PFSK-1 (cell line): ENCODE data around the gene ZBTB39.

Experiments used
- FOXP2 ChIP-seq: optimal IDR thresholded peaks from 2 replicates; pipeline ENCODE3; 2011; ENCODE audit warnings: borderline replicate concordance, control low read depth, inconsistent platforms; ENCODE audit not compliant: insufficient read depth; ENCODE audit errors: extremely low read length, extremely low read depth
- POLR2AphosphoS5 ChIP-seq: IDR thresholded peaks from 2 replicates; pipeline ENCODE4 v1.6.1; 2012; ENCODE audit warnings: low read depth, mild to moderate bottlenecking, control low read depth, low read length, moderate library complexity
- SIN3A ChIP-seq: IDR thresholded peaks from 2 replicates; pipeline ENCODE4 v1.6.1; 2012; ENCODE audit warnings: mild to moderate bottlenecking, low read length, moderate library complexity, borderline replicate concordance; ENCODE audit not compliant: insufficient read depth
- TAF1 ChIP-seq: IDR thresholded peaks from 2 replicates; pipeline ENCODE4 v1.6.1; 2012; ENCODE audit warnings: low read length, control low read depth, borderline replicate concordance; ENCODE audit not compliant: insufficient read depth
- TF ChIP-seq, protein P1 (sequence below), 2 experiments: IDR thresholded peaks; 2 replicates each; pipeline versions ENCODE4 v1.6.1 to v1.8.0; 2011 to 2012; ENCODE audit warnings: low read depth in 2 of 2, low read length in 2 of 2, control low read depth in 1 of 2, inconsistent platforms in 1 of 2, mild to moderate bottlenecking in 1 of 2, moderate library complexity in 1 of 2; ENCODE audit not compliant: insufficient read depth in 1 of 2

Gene ZBTB39

DNA sequence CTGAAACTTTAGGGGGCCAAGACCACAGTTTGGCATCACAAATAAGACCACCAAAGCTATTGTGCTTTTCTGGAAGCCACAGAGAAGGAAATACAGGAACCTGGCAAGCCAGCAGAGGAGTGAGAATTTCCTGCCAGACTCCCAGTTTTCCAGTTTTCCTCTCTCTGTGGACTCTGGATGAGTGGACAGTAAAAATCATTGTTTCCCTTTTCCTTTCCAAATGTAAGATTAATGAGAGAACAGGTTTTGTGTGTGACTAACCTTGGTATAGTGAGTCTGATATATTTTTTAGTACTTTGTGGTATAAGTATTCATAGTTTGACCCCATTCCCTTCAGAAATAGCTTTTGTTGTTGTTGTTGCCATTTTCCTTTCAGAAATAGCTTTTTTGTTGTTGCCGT is 12.6 kb upstream of the ZBTB39 start:
- TF ChIP-seq TAF1 = no peak
- TF ChIP-seq, protein P1, sequence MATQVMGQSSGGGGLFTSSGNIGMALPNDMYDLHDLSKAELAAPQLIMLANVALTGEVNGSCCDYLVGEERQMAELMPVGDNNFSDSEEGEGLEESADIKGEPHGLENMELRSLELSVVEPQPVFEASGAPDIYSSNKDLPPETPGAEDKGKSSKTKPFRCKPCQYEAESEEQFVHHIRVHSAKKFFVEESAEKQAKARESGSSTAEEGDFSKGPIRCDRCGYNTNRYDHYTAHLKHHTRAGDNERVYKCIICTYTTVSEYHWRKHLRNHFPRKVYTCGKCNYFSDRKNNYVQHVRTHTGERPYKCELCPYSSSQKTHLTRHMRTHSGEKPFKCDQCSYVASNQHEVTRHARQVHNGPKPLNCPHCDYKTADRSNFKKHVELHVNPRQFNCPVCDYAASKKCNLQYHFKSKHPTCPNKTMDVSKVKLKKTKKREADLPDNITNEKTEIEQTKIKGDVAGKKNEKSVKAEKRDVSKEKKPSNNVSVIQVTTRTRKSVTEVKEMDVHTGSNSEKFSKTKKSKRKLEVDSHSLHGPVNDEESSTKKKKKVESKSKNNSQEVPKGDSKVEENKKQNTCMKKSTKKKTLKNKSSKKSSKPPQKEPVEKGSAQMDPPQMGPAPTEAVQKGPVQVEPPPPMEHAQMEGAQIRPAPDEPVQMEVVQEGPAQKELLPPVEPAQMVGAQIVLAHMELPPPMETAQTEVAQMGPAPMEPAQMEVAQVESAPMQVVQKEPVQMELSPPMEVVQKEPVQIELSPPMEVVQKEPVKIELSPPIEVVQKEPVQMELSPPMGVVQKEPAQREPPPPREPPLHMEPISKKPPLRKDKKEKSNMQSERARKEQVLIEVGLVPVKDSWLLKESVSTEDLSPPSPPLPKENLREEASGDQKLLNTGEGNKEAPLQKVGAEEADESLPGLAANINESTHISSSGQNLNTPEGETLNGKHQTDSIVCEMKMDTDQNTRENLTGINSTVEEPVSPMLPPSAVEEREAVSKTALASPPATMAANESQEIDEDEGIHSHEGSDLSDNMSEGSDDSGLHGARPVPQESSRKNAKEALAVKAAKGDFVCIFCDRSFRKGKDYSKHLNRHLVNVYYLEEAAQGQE (IDR thresholded peaks at IDR 0.05; ENCODE audit: insufficient read depth in 1 of 2, low read depth in 2 of 2, low read length in 2 of 2) = no peak
- TF ChIP-seq FOXP2 = no peak
- TF ChIP-seq SIN3A = no peak
- TF ChIP-seq POLR2AphosphoS5 = no peak

DNA sequence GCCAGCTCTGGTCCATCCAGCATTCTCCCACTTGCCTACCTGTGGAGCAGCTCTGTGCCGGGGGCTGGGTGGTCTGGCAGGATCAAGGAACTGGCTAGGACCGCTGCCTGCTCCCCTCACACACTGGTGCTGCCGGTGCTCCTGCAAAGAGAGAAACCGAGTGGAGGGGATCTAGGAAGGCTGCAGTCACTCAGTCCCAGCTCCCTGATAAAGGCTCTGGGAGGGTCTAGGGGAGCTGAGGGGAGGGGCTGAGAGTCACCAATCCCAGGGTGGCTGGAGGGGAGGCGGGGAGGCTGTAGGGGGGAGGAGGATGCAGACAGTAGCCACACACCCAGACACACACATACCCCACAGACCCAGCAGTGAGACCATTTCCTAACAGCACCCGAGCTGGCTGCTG is 10.0 kb upstream of the ZBTB39 start, which contains the start of gene TAC3:
Gene TAC3 (minus strand): TSS at position 182 of the 400 bp plus-strand sequence. CDS start 732 bp downstream, outside the sequence.
- no peak for TF ChIP-seq FOXP2
- TF ChIP-seq TAF1 = no peak
- no peak for TF ChIP-seq SIN3A
- TF ChIP-seq POLR2AphosphoS5 = no peak
- TF ChIP-seq, protein P1 (IDR thresholded peaks at IDR 0.05; ENCODE audit: insufficient read depth in 1 of 2, low read depth in 2 of 2, low read length in 2 of 2) = no peak

DNA sequence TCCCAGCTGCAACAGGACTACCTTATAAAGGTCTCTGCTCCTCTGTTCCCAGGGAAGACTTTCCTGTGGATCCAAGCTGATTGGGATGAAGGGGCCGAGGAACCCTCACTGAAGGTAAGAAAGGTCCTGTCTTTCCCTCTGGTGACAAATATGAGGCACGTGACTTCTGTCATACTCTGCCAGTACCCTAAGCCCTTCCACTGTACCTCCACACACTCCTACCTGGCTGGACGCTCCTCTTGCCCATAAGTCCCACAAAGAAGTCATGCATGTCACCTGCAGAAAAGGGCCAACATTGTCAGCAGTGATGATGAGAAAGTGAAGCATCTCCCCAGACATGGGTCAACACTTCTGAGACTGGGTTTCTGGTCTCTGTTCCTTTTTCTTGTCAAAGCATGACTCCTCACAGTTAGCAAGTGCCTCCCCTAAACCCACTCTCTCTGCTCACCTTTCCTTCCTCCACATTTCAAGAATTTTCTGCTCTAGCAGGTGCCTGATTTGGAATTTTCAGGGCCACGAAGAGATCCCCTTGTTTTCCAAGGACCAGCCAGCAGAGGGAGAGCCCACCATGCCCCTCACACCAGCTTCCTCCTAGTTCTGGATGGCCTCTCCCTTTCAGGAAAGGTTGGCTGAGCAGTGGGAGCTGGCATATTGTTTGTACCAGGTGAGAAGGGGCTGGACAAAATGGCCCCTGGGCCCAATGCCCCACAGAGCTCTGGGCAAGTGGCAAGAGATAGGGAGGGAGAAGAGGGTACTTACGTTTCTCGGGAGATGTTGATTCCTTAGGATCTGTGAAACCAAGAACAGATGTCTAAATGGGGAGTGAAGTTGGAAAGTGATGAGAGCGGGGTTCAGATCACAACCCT is 6.5 kb upstream of the ZBTB39 start:
- no peak for TF ChIP-seq TAF1
- no peak for TF ChIP-seq FOXP2
- no peak for TF ChIP-seq POLR2AphosphoS5
- TF ChIP-seq SIN3A = no peak
- TF ChIP-seq, protein P1 (IDR thresholded peaks at IDR 0.05; ENCODE audit: insufficient read depth in 1 of 2, low read depth in 2 of 2, low read length in 2 of 2) = no peak

DNA sequence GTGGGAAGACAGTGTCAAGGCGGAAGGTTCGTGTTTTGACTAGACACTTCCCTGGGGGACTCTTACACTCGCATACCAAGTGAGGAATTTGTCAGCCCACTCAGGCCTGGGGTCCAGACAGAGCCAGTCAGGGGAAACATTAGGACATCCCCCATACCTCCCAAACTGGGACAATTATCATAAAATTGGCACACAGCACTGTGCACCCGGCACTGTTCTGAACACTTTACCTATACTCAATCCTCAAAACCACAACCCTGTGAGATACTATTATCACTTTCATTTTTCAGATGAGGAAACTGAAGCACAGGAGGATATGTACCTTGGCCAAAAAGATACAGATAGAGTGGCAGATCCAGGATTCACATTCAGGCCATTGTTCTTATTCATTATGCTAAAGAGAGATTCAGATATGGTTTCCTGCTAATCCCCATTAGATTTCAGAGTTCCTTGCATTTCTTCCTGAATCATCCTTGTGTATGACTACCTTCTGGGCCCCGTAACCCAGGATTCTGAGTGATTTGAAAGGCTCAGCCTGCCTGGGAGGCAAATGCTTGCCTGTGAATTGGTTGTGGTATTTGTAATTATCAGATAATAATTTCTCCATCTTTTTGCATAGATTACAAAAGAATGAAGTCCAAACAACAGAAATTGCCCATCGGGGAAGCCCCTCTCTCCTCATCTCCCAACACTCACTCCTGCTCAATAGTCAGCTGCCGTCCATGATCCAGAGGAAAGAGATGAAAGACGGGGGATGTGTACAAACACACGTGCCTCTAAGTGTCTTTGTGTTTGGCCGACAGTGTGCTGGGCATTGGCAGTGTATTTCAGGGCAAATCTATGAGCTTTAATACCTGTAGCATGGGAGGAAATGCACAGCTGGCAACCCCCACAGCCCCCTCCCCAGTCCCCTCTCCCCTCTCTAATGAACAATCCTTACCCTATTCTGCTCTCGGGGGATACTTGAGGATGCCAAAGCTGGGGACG is 5.4 kb upstream of the ZBTB39 start:
- TF ChIP-seq, protein P1 (IDR thresholded peaks at IDR 0.05; ENCODE audit: insufficient read depth in 1 of 2, low read depth in 2 of 2, low read length in 2 of 2) = no peak
- TF ChIP-seq POLR2AphosphoS5 = no peak
- TF ChIP-seq TAF1 = no peak
- no peak for TF ChIP-seq FOXP2
- TF ChIP-seq SIN3A = no peak
